ENCODE data around the gene FBXW11. TPM values are rescaled to one million over a fixed set of nuclear protein-coding genes. Genes with fewer than 3 reads are reported as not detected.
A peak's percentile ranks its signal among the peaks of the same experiment; 100 is the strongest.

The FBXW11 gene
- total RNA-seq, 1 experiment from 2014 or later = 52.2 TPM

DNA sequence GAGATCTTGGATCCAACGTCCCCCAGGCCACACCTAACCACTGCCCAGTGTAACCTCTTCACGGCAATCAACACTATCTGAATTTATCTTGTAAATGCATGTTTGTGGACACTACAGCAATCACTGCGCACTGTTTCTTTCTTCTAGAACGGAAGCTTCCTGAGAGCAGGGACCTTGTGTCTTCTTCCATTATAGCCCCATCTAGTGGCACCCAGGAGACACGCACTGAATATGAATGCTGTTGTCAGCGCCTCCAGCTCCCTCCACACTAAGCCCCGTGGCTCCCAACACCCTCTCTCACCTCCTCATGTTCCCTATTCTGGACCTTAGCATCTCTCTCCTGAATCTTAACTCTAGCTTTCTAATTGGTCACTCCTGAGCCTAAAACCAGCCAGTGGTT is 148.1 kb downstream of the FBXW11 start:
- TF ChIP-seq, protein P1, sequence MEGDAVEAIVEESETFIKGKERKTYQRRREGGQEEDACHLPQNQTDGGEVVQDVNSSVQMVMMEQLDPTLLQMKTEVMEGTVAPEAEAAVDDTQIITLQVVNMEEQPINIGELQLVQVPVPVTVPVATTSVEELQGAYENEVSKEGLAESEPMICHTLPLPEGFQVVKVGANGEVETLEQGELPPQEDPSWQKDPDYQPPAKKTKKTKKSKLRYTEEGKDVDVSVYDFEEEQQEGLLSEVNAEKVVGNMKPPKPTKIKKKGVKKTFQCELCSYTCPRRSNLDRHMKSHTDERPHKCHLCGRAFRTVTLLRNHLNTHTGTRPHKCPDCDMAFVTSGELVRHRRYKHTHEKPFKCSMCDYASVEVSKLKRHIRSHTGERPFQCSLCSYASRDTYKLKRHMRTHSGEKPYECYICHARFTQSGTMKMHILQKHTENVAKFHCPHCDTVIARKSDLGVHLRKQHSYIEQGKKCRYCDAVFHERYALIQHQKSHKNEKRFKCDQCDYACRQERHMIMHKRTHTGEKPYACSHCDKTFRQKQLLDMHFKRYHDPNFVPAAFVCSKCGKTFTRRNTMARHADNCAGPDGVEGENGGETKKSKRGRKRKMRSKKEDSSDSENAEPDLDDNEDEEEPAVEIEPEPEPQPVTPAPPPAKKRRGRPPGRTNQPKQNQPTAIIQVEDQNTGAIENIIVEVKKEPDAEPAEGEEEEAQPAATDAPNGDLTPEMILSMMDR (IDR thresholded peaks at IDR 0.05) = peak; percentile 57
- TF ChIP-seq, protein P2, sequence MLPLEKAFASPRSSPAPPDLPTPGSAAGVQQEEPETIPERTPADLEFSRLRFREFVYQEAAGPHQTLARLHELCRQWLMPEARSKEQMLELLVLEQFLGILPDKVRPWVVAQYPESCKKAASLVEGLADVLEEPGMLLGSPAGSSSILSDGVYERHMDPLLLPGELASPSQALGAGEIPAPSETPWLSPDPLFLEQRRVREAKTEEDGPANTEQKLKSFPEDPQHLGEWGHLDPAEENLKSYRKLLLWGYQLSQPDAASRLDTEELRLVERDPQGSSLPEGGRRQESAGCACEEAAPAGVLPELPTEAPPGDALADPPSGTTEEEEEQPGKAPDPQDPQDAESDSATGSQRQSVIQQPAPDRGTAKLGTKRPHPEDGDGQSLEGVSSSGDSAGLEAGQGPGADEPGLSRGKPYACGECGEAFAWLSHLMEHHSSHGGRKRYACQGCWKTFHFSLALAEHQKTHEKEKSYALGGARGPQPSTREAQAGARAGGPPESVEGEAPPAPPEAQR (CRISPR knock-in tag; IDR thresholded peaks at IDR 0.05) = no peak
- POLR2A ChIA-PET = no interaction called here
- Mint-ChIP-seq H3K27me3 (ENCODE audit: low read depth) (no peaks in the 10 kb centered on the region), H3K27ac (peak overlapping the region; percentile 73), H3K4me1 (peaks cover 16% of the 10 kb centered on the region), H3K4me3 (no peak overlapping the region), H3K9me3 (peaks cover 4% of the 10 kb centered on the region), H3K36me3 (no peaks in the 10 kb centered on the region; the same call in 1 of the 2 replicates)
- peak; percentile 37 for DNase-seq (ENCODE audit: low spot score)
- ATAC-seq = peak; percentile 85
- CTCF ChIA-PET = interaction anchor here (0.5 to 2.4 kb wide), 57 partner anchors 9 to 582 kb away, joined by 3 to 24 read pairs (median 4); partner anchors contain the start of genes FBXW11 and FGF18

DNA sequence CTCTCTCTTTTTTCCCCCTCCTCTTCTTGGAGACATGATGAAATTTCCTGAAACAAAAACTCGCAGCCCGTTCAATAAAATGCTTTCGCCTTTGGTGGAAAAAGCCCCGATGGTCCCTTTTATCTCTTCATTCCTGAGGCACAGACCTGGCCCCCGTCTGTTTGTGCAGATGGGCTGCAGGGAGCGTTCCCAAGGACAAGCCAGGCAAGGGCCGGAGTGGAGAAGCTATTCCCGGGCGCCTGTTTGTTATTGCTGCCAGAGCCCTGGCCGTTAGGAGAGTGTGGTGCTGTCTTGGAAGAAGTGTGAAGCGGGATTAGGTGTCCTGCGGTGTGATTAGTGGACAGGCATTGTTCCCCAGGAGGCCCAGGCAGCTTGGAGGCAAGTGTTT is 149.0 kb downstream of the FBXW11 start:
- H3K27ac Mint-ChIP-seq = peak overlapping the region; percentile 34; the same call in 1 of the 2 replicates
- ATAC-seq = no peak; the same call in 1 of the 2 replicates
- no peak overlapping the region for H3K4me3 Mint-ChIP-seq
- TF ChIP-seq, protein P3, sequence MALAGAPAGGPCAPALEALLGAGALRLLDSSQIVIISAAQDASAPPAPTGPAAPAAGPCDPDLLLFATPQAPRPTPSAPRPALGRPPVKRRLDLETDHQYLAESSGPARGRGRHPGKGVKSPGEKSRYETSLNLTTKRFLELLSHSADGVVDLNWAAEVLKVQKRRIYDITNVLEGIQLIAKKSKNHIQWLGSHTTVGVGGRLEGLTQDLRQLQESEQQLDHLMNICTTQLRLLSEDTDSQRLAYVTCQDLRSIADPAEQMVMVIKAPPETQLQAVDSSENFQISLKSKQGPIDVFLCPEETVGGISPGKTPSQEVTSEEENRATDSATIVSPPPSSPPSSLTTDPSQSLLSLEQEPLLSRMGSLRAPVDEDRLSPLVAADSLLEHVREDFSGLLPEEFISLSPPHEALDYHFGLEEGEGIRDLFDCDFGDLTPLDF (CRISPR knock-in tag; IDR thresholded peaks at IDR 0.05) = no peak
- TF ChIP-seq, protein P4, sequence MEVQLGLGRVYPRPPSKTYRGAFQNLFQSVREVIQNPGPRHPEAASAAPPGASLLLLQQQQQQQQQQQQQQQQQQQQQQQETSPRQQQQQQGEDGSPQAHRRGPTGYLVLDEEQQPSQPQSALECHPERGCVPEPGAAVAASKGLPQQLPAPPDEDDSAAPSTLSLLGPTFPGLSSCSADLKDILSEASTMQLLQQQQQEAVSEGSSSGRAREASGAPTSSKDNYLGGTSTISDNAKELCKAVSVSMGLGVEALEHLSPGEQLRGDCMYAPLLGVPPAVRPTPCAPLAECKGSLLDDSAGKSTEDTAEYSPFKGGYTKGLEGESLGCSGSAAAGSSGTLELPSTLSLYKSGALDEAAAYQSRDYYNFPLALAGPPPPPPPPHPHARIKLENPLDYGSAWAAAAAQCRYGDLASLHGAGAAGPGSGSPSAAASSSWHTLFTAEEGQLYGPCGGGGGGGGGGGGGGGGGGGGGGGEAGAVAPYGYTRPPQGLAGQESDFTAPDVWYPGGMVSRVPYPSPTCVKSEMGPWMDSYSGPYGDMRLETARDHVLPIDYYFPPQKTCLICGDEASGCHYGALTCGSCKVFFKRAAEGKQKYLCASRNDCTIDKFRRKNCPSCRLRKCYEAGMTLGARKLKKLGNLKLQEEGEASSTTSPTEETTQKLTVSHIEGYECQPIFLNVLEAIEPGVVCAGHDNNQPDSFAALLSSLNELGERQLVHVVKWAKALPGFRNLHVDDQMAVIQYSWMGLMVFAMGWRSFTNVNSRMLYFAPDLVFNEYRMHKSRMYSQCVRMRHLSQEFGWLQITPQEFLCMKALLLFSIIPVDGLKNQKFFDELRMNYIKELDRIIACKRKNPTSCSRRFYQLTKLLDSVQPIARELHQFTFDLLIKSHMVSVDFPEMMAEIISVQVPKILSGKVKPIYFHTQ (CRISPR knock-in tag; IDR thresholded peaks at IDR 0.05) = no peak
- TF ChIP-seq, protein P5, sequence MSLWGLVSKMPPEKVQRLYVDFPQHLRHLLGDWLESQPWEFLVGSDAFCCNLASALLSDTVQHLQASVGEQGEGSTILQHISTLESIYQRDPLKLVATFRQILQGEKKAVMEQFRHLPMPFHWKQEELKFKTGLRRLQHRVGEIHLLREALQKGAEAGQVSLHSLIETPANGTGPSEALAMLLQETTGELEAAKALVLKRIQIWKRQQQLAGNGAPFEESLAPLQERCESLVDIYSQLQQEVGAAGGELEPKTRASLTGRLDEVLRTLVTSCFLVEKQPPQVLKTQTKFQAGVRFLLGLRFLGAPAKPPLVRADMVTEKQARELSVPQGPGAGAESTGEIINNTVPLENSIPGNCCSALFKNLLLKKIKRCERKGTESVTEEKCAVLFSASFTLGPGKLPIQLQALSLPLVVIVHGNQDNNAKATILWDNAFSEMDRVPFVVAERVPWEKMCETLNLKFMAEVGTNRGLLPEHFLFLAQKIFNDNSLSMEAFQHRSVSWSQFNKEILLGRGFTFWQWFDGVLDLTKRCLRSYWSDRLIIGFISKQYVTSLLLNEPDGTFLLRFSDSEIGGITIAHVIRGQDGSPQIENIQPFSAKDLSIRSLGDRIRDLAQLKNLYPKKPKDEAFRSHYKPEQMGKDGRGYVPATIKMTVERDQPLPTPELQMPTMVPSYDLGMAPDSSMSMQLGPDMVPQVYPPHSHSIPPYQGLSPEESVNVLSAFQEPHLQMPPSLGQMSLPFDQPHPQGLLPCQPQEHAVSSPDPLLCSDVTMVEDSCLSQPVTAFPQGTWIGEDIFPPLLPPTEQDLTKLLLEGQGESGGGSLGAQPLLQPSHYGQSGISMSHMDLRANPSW (CRISPR knock-in tag; conservative IDR thresholded peaks at IDR 0.05; ENCODE audit: low read depth) = no peak
- TF ChIP-seq IRF2 (CRISPR knock-in tag; IDR thresholded peaks at IDR 0.05; ENCODE audit: borderline replicate concordance, low read depth) (no peak), GRHL2 (CRISPR knock-in tag; IDR thresholded peaks at IDR 0.05; ENCODE audit: insufficient replicate concordance, severe bottlenecking) (no peak), MYBL2 (CRISPR knock-in tag; IDR thresholded peaks at IDR 0.05) (no peak), ZNF416 (CRISPR knock-in tag; IDR thresholded peaks at IDR 0.05) (no peak), OVOL2 (CRISPR knock-in tag; IDR thresholded peaks at IDR 0.05; ENCODE audit: borderline replicate concordance) (no peak), NFE2L1 (CRISPR knock-in tag; IDR thresholded peaks at IDR 0.05) (no peak), TEAD1 (CRISPR knock-in tag; IDR thresholded peaks at IDR 0.05) (no peak)
- TF ChIP-seq, protein P6, sequence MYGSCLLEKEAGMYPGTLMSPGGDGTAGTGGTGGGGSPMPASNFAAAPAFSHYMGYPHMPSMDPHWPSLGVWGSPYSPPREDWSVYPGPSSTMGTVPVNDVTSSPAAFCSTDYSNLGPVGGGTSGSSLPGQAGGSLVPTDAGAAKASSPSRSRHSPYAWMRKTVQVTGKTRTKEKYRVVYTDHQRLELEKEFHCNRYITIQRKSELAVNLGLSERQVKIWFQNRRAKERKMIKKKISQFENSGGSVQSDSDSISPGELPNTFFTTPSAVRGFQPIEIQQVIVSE (CRISPR knock-in tag; IDR thresholded peaks at IDR 0.05; ENCODE audit: borderline replicate concordance) = no peak
- TF ChIP-seq, protein P7, sequence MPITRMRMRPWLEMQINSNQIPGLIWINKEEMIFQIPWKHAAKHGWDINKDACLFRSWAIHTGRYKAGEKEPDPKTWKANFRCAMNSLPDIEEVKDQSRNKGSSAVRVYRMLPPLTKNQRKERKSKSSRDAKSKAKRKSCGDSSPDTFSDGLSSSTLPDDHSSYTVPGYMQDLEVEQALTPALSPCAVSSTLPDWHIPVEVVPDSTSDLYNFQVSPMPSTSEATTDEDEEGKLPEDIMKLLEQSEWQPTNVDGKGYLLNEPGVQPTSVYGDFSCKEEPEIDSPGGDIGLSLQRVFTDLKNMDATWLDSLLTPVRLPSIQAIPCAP (CRISPR knock-in tag; IDR thresholded peaks at IDR 0.05) = no peak
- TF ChIP-seq, protein P8, sequence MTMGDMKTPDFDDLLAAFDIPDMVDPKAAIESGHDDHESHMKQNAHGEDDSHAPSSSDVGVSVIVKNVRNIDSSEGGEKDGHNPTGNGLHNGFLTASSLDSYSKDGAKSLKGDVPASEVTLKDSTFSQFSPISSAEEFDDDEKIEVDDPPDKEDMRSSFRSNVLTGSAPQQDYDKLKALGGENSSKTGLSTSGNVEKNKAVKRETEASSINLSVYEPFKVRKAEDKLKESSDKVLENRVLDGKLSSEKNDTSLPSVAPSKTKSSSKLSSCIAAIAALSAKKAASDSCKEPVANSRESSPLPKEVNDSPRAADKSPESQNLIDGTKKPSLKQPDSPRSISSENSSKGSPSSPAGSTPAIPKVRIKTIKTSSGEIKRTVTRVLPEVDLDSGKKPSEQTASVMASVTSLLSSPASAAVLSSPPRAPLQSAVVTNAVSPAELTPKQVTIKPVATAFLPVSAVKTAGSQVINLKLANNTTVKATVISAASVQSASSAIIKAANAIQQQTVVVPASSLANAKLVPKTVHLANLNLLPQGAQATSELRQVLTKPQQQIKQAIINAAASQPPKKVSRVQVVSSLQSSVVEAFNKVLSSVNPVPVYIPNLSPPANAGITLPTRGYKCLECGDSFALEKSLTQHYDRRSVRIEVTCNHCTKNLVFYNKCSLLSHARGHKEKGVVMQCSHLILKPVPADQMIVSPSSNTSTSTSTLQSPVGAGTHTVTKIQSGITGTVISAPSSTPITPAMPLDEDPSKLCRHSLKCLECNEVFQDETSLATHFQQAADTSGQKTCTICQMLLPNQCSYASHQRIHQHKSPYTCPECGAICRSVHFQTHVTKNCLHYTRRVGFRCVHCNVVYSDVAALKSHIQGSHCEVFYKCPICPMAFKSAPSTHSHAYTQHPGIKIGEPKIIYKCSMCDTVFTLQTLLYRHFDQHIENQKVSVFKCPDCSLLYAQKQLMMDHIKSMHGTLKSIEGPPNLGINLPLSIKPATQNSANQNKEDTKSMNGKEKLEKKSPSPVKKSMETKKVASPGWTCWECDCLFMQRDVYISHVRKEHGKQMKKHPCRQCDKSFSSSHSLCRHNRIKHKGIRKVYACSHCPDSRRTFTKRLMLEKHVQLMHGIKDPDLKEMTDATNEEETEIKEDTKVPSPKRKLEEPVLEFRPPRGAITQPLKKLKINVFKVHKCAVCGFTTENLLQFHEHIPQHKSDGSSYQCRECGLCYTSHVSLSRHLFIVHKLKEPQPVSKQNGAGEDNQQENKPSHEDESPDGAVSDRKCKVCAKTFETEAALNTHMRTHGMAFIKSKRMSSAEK (CRISPR knock-in tag; IDR thresholded peaks at IDR 0.05; ENCODE audit: borderline replicate concordance) = no peak
- TF ChIP-seq, protein P9, sequence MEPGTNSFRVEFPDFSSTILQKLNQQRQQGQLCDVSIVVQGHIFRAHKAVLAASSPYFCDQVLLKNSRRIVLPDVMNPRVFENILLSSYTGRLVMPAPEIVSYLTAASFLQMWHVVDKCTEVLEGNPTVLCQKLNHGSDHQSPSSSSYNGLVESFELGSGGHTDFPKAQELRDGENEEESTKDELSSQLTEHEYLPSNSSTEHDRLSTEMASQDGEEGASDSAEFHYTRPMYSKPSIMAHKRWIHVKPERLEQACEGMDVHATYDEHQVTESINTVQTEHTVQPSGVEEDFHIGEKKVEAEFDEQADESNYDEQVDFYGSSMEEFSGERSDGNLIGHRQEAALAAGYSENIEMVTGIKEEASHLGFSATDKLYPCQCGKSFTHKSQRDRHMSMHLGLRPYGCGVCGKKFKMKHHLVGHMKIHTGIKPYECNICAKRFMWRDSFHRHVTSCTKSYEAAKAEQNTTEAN (CRISPR knock-in tag; IDR thresholded peaks at IDR 0.05) = no peak

More for the DNA sequence above, 149.0 kb downstream of the FBXW11 start:
- no peaks in the 10 kb centered on the region; the same call in 1 of the 2 replicates for H3K36me3 Mint-ChIP-seq
- POLR2A ChIA-PET = no interaction called here
- H3K9me3 Mint-ChIP-seq = peaks cover 4% of the 10 kb centered on the region
- no peaks in the 10 kb centered on the region for H3K27me3 Mint-ChIP-seq (ENCODE audit: low read depth)
- no peak for DNase-seq (ENCODE audit: low spot score)
- H3K4me1 Mint-ChIP-seq = peaks cover 16% of the 10 kb centered on the region
- CTCF ChIA-PET = interaction anchor here (0.7 to 2.4 kb wide), 22 partner anchors 11 to 439 kb away, joined by 3 to 24 read pairs (median 5); partner anchors contain the start of gene FGF18
